Measurements from ENCODE around the gene PLSCR4.

PLSCR4 gene

GRCh38 chr3:146178006-146178689, 72.8 kb downstream of the PLSCR4 start:
- H3K4me1 Mint-ChIP-seq: no peaks in the 10 kb centered on the region
- H3K27me3 Mint-ChIP-seq (ENCODE audit: low read depth, poor library complexity): no peaks in the 10 kb centered on the region
- no peak for DNase-seq

GRCh38 chr3:146177519-146177918, 73.4 kb downstream of the PLSCR4 start:
- no peak for TF ChIP-seq CTCF (IDR thresholded peaks at IDR 0.05)
- Mint-ChIP-seq H3K27me3 (ENCODE audit: low read depth, poor library complexity) (no peaks in the 10 kb centered on the region), H3K9me3 (no peaks in the 10 kb centered on the region), H3K4me1 (no peaks in the 10 kb centered on the region), H3K36me3 (ENCODE audit: low read depth) (no peaks in the 10 kb centered on the region), H3K4me3 (no peak overlapping the region), H3K27ac (no peak overlapping the region)
- DNase-seq: no peak

More at GRCh38 chr3:146178006-146178689, 72.8 kb downstream of the PLSCR4 start:
- Mint-ChIP-seq H3K27ac (no peak overlapping the region), H3K4me3 (no peak overlapping the region), H3K36me3 (ENCODE audit: low read depth) (no peaks in the 10 kb centered on the region), H3K9me3 (no peaks in the 10 kb centered on the region)
- no peak for TF ChIP-seq CTCF (IDR thresholded peaks at IDR 0.05)

- Mint-ChIP-seq H3K9me3 (no peaks in the 10 kb centered on the region), H3K36me3 (ENCODE audit: low read depth) (no peaks in the 10 kb centered on the region), H3K27ac (no peak overlapping the region), H3K4me3 (no peak overlapping the region), H3K4me1 (no peaks in the 10 kb centered on the region), H3K27me3 (ENCODE audit: low read depth, poor library complexity) (no peaks in the 10 kb centered on the region)
- DNase-seq: no peak
- no peak for TF ChIP-seq CTCF (IDR thresholded peaks at IDR 0.05)
Measured at GRCh38 chr3:146177072-146177471, 73.8 kb downstream of the PLSCR4 start.

- TF ChIP-seq CTCF (IDR thresholded peaks at IDR 0.05): no peak
- no peak overlapping the region for H3K4me3 Mint-ChIP-seq
- H3K4me1 Mint-ChIP-seq: peaks cover 1% of the 10 kb centered on the region
- no peaks in the 10 kb centered on the region for H3K27me3 Mint-ChIP-seq (ENCODE audit: low read depth, poor library complexity)
- peaks cover 9% of the 10 kb centered on the region for H3K9me3 Mint-ChIP-seq
- no peak for DNase-seq
- H3K27ac Mint-ChIP-seq: no peak overlapping the region
- peaks cover 4% of the 10 kb centered on the region for H3K36me3 Mint-ChIP-seq (ENCODE audit: low read depth)
Measured at GRCh38 chr3:146172586-146172985, 78.3 kb downstream of the PLSCR4 start.

GRCh38 chr3:146170591-146170990, 80.3 kb downstream of the PLSCR4 start:
- Mint-ChIP-seq H3K27ac (no peak overlapping the region), H3K27me3 (ENCODE audit: low read depth, poor library complexity) (no peaks in the 10 kb centered on the region)

More at GRCh38 chr3:146170591-146170990, 80.3 kb downstream of the PLSCR4 start:
- TF ChIP-seq CTCF (IDR thresholded peaks at IDR 0.05): no peak
- Mint-ChIP-seq H3K4me1 (peaks cover 21% of the 10 kb centered on the region), H3K4me3 (no peak overlapping the region), H3K9me3 (peaks cover 9% of the 10 kb centered on the region), H3K36me3 (ENCODE audit: low read depth) (peaks cover 4% of the 10 kb centered on the region)
- no peak for DNase-seq

All from nephron progenitor cell (in vitro differentiated cells).